GM18499 (cell line): ENCODE data around the gene TSPAN3.

Experiments
- ATAC-seq: cut with Tn5 transposase; IDR thresholded peaks from one replicate; pipeline ENCODE4 v1.9.1; 2021; ENCODE audit warnings: moderate number of reproducible peaks; ENCODE audit not compliant: insufficient read depth, unreplicated experiment

The TSPAN3 gene

DNA sequence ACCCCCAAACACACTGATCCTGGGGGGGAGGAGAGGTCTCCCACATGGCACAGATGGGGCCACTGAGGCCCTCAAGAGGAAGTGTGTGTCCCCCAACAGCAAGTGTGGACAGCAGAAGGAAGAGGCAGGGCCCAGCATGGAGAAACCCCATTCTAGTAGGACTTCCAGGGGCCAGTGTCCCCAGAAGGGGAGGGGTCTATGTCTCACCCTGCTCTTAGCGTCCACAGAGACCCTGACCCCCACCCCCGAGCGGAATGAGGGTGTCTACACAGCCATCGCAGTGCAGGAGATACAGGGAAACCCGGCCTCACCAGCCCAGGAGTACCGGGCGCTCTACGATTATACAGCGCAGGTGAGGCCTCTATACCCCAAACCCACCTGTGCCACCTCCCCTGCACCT, 35.3 kb downstream of the TSPAN3 start:
- no peak for ATAC-seq

DNA sequence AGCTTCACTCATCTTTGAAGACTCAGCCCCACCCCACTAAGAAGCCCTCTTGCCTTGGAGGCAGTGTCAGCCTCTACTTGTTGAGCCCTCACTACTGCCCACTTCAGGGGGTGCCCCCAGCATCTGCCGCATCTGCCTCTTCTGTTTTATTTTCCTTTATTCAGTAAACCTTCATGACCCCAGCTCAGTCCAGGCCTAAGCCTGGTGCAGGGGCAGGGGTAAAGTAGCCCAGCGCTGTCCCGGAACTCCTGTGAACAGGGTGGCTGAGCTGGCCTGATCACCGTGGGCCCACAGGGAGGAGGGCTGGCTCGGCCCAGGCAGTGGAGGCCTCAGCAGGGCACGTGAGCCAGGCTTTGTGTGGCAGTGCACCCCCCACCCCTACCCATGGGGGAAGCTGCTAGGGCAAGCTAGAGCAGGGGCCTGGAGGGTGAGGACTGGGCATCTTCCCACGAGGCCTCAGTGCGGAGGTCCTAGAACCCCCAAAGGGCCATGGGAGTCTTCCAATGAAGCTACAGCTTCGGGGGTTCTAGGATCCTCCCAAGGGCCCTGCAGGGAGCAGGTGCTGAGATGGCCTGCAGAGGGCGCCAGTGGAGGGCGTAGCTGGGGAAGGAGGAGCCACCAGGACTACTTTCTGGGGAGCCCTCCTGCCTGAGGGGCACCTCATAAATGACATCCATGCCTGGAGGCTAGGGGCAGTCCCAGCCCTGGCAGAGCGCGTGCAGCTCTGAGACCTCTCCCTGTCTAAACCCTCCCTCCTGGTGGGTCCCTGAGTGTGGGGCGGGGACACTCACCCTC, 36.0 kb downstream of the TSPAN3 start:
- no peak for ATAC-seq

DNA sequence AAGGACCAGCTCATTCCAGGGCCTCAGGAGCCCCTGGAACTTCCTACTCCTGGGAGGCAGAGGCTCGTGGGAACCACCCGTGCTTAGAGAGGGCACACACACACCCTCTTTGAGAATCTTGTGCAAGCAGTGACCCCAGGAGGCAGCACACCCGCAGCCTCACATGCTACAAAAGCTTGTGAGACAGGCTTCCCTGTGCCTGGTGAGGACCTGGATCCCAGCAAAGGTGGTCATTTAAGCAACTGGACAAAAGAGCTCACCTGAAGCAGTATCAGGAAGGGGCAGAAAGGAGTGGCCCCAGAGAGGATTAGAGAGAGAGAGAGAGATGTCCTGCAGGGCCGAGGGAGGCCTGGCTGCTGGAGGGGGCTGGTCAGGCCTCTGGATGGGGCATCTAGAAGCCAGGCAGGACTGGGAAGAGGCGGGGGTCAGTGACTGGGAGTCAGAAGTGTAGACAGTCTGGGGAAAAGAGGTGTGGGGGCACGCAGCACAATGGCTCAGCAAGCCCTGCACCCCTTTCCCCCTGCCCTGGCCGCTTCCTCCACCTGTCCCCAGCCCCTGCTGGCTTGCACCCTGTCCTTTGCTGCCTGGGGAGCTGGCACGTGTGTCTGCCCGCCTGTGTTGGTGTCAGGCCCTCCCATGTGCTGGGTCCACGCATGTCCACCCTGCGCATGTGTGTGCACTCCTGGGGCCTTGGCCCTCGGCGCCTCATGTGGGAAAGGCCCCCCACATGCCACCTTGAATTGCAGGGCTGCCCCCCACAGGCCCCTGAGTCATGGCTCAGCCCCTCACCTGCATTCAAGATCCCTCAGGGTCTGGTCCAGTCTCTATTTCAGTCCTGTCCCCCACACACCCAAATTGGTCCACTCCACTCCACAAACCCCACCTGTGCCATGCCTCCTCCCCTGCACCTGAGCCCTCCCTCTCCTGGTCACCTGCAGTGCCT, 36.9 kb downstream of the TSPAN3 start:
- no peak for ATAC-seq

DNA sequence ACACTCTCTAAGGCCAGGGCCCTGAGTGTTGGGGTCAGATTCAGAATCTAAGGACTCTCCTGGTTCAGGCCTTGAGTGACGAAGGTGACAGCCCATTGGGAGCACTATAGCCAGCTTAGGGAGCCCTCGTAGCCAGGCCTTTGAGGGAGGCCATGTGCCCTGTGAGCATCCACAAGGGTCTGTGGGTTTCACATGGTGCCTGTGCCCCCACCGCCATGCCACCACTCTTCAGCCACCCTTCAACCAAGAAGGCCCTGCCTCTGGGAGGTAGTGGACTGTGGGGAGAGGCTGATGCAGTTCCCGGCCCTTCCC, 37.5 kb downstream of the TSPAN3 start:
- no peak for ATAC-seq

DNA sequence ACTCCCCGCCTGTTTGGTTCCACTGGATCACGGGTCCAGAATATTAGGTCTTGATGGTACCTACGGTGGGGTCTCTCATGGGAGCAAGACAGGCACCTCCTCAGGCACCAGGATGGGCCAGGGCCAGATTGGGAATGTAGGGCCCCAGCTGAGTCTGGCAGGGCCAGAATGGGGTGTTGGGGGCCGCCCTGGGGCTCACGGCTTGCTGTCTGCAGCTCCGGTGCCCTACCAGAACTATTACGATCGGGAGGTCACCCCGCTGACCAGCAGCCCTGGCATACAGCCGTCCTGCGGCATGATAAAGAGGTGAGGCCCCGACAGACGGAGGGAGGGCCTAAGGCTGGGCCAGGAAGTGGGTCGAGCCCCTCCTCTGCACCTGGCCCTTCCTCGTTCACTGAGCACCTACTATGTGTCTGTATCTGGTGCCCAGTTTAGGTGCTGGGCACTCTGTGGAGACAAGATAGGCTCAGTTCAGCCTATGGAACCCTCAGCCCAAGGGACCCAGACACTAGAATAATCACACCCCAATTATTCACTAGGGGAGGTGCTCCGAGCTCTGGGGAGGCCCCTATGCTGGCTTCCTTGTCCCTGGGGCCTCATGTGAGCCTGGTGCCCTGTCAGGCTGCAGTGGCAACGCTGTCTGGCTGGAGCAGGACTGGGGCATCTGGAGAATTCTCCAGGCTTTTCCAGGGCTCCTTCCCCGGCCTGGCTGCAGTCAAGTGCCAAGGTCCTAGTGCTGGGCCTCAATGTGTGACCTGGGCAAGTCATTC, 38.1 kb downstream of the TSPAN3 start:
- no peak for ATAC-seq

DNA sequence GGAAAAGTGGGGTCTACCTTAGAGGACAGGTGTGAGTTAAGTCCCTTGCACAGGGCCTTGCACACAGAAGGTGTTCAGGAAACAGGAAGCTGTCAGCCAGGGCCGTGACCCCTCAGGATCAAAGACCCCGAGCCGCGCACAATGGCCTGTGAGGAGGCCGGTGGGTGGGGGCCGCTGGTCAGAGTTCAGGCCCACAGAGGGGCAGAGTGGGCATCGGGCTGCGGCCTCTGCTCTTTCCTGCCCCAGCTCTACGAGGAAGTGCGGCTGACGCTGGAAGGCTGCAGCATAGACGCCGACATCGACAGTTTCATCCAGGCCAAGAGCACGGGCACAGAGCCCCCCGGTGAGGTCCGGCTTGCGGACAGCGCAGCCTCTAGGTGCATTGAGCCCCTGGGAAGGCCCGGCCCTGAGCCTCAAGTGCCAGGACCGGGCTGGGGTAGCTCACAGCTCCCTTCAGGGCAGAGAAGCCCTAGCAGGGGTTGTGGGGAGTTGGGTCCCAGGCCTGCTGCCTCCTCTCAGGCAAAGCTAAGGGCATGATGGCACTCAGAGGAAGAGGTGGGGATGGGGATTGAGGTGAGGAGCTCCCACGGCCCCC, 38.8 kb downstream of the TSPAN3 start:
- no peak for ATAC-seq

DNA sequence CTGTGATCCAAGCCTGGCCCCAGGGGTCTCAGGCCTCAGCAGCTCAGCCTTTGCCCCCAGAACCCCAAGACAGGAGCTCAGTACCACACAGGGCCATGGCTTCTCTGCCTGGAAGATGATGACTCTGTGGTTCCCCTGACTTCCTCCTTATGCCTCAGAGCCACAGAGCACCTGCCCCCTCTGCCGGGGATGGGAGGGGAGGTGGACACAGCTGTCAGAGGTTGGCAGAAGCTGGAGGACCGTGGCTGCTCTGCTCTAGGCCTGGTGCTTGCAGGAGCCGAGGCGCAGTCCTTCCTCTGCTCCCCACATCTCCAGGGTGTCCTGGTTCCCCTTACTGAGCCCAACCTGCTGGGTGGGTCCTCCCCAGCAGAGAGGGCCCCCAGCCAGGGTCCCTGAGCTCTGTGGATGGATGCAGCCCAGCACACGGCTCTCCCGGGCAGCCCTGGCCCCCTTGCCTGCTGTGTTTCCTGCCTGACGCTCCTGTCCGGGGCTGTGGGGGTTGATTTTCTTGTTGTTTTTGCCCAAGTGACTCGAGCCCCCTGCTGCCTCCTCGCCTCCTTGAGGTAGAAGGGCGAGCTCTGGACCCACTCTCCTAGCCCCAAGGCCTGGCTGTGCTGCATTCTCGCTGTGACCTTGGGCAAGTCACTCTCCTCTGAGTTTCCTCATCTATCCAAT, 39.4 kb downstream of the TSPAN3 start:
- ATAC-seq = no peak

DNA sequence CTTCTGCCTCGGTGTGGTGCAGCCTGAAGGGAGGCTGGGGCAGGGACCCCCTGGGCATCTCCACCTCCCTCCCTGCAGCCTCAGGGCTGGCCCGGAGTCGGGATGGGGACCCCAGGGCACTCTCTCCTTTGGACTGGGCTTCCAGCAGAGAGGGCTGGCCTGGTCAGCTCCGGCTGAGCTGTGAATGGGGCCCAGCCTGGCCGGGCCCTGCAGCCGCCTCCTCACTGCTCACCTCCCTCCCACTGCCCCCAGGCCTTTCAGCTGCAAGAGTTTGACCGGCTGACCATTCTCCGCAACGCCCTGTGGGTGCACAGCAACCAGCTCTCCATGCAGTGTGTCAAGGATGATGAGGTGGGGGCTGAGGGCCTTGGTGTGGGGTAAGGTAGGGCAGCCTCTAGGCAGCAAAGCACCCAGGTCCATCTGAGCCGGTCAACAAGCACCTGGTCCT, 40.0 kb downstream of the TSPAN3 start:
- no peak for ATAC-seq

DNA sequence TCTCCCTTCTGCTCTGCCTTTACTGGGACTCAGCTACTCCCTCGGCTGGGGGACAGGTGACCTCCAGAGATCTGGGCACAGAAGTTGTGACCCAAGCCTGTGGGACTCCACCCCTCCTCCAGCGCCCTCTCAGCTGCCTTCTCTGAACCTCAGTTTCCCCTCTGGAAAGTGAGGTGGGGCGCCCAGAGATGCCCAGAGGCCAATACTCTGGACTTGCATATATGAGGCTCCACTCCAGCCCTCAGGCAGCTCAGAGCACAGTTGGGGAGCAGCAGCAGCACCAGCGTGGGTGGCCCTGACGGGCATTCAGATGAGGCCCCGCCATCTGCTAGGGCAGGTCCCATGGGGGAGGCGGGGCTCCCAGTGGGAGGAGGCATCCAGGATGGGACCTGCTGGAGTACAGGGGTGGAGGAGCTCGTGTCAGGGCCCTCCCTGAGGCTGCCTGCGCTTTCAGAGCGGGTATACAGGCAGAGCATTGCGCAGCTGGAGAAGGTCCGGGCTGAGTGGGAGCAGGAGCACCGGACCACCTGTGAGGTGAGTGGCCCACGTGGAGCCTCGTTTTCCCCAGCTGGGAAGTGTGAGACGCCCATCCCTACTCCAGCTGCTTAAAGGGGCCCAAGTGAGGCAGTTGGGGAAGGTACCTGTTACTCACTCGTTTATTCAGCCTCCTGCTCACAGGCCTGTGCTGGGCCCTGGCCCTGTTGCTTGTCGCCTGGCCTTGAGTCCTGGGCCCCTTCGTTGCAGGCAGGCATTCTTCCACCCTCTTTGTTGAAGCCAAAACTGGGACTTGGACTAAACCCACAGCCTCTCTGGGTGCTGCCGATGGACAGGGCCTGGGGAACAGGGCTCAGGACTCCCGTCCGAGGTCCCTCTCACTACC, 40.6 kb downstream of the TSPAN3 start:
- no peak for ATAC-seq

DNA sequence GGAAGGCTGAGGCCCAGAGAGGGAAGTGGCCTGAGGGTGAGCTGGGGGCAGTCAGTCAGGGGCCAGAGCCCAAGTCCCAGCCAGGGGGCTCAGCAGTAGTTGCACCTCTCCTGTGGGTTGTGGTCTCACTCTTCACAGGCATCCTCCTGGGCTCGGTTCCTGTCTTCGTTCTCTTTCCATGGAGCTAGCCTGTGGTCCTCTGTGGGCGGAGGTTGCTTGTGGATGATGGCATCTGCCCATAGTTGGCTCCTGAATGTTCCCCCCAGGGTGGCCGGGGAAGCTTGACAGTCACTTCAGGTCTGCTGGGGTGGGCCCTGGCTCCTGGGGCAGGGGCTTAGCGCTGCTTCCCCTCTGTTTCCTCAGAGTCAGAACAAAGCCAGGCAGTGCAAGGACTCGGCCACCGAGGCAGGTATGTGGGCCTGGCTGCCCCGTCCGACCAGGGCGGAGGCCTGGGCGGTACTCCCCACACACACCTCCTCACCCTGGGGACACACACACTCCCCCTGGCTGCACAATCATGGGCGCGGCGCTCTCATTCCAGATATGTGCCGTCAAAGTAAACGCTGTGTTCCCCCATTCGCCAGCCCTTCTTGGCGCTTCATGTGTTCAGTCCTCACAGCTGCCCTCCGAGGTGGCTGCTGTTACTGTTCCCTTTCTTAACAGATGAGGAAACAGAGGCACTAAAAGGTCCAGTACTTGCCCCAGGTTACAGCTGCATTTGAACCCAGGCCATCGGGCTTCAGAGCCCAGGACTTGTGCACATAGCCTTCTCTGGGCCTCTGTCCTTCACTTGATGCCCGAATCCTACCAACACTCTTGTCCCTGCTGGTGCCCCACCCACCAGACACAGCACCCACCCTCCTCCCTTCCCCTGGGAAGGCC, 41.5 kb downstream of the TSPAN3 start:
- no peak for ATAC-seq

DNA sequence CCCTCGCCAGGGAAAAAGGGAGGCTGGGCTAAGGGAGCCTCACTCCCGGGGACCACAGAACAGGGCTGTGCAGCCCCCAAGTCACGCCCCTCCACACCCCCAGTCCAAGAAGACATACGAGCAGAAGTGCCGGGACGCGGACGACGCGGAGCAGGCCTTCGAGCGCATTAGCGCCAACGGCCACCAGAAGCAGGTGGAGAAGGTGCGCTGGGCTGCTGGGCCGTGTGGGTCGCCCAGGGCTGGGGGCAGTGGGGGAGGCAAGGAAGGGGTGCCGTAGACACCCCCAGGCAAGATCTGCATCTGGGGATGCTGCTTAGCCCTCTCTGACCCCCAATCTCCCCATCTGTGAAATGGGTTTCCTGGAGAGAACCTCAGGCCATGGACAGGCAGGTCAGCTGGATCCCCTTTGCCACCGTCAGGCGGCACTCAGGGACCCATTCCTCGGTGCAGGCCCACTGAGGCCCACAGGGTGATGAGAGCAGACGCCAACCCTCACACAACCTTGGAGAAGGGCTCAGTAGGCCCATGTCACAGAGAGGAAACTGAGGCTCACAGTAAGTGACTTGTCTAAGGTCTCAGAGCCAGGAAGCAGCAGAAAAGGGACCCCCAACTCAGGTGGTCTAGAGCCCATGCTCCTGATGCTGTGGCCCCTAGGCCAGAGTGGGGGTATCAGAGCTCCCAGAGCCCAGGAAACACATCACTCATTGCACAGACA, 42.3 kb downstream of the TSPAN3 start:
- no peak for ATAC-seq

DNA sequence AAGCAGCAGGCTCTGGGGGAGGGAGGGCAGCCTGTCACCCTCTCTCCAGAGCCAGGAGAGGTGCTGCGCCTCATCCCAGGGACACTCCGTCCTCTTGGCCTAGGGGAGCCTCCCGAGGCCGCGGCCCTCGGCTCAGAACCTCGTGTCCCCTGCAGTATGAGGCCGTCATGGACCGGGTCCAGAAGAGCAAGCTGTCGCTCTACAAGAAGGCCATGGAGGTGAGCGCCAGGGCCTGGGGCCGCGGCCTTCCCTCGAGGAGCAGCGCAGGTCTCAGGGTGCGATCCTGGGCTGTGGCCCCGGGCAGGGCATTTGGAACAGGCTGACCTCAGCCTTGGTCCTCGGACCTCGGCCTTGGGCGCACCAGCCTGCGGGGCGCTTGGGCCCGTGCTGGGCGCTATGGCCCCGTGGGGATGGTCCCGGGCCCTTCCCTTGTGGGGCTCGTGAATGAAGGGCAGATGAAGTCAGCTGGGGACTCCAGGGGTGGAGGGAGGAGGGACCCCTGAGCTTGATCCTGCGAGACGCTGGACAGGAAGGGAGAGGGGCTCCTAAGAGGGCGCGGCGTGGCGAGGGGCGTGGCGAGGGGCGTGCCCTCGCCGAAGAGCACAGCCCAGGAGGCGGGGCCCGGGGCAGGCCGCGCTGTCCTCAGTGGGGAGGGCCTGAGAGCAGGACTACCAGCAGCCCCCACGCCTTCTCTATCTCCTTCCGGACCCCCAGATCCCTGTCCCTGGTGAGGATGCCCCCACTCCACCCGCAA, 43.0 kb downstream of the TSPAN3 start:
- ATAC-seq = no peak

DNA sequence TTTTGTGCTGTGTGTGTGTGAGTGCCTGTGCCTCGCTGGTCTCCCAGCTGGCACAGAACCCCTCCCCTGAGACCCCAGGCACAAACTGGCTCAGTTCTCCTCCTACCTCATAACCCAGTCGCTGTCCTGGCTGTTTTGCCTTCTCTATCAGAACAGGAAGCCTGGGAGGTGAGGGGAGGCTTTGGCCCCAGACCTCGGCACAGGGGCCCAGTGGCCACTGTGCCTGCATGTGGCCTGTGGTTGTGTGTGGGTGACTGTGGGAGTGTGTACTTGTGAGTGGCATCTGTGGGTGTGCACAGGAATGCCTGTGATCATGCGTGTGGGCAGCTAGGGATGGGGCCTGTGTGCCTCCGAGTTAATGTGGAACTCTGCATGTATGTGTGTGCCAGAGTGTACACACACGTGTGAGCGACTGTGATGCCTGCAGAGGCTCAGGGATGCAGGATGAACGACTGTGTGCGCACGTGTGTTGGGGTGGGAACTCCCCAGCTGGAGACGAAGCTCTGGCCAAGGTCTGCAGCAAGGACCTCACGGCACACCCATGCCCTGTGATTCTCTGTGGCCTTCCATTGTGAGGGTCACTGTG, 43.7 kb downstream of the TSPAN3 start:
- no peak for ATAC-seq

DNA sequence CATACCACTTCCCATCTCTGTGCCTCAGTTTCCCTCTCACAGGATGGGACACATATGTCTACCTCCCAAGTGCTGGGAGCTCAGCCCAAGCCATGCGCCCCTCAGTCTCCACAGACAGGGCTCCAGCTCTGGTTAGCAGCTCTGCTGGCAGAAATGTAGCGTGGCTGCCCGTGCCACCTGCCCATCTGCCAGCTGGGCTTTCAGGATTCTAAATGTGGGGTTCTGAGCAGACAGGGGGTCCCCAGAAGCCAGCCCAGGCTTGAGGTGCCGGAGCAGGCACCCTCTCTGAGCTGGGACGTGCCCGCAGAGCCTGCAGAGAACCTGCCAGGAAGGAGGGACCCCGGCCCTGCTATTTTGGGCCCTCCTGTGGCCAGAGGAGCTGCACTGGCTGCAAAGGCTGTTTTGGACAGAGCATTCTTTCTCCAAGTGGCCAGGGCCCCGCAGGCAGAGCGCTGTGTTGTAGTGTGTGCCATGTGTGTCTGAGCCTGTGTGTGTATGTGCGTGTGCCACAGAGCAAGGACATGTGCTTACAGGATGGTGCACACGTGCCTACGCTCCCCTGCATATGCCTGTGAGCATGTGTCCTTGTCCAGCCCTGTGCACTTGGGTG, 44.3 kb downstream of the TSPAN3 start:
- ATAC-seq = no peak

DNA sequence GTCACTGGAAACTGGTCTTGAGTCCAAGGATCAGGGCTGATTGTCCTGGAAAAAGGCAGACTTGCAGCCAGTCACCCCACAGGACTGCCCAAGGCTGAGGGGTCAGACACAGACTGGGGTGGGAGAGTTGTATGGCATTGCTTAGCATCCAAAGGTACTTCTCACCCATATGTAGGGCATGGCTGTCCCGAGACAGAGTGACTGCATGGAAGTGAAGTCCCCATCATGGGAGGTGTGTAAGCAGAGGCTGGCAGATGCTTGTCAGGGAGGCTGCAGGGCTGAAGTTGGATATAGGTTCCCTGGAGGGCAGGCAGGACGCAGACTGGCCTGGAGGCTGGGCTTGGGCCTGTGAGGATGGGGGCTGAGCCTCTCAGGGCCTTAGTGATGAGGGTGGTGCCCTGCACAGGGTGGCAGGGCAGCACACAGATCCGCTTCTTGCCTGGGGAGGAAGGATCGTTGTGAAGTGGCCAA, 44.9 kb downstream of the TSPAN3 start:
- ATAC-seq = no peak
